HG02852 (cell line): ENCODE data around the gene ASB18.

Source experiments
- ATAC-seq: cut with Tn5 transposase; IDR thresholded peaks from one replicate; pipeline ENCODE4 v1.9.1; 2021; ENCODE audit warnings: mild to moderate bottlenecking, moderate library complexity; ENCODE audit not compliant: unreplicated experiment

ASB18 gene

DNA sequence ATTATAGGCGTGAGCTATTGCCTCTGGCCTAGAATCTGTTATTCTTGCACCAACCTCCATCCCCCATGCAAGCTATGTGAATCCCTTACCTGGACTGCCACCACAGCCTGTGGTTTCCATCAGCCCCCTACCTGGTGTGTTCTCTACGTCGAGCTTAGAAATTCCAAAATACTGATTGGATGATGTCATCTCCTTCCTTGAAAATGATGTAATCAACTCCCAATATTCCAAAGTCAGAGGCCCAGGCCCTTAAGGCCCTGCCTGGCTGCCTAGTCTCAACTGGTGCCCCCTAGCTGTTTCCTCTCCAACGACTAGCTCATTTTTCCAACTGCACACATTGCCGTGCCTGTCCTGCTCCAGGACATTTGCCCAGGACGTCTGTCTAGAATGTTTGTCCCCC lies 54.7 kb downstream of the ASB18 start:
- ATAC-seq, result no peak

DNA sequence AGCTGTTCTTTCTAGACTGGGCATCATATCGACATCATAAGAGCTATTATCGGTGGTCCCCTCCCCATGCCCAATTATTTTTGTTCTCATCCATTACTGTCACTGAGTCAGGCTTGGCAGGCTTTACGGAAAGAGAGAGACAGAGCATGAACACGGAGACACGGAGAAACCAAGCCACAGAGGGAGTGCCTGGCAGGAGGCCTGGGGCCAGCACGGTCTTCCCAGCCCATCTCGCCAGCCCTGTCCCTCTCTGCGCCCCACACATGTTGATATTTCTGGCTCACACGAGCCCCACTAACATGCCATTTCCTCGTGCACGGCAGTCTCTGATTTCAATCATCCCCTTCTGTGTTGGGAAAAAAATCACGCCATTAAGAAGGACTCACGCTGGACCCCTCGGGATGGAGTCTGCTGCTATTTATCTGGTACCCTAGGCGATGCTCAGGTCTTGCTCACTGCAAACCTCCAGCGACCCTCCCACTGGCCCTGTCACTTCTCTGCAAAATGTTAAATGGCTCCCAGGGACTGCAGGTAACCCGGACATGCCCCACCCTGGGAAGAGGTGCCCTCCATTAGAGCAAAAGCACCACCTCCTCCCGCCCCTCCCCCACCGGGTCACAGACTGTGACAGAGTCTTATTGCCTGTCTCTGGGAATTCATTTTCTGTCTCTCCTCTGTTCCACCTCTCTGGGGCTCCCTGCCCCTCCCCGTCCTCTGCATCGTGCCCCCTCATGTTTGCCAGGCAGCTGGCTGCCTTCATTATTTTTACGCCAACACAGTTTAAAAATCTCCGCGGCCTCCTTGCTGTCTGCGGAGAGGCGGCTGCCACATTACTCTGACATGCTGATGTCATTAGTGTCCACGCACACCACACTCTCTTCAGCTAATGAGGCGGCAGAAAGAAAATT lies 55.9 kb downstream of the ASB18 start:
- no peak for ATAC-seq

DNA sequence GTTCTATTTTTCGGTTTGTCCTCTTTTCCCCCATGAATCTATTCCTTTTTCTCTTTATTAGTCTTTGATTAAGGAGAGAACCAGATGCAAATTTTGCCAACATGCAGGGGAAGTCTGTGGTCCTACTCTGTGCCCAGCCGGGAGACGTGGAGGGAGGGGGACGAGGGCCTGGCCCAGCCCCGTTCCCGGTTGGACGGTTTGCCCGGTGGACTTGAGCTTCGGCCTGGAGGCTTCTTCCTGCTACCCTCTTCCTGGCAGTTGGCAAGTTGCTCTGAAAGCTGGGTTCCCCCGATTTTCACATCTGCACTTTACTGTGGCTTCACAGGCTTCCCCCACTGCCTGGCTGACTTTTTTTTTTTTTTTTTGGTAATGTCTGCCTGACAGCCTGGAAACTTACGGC lies 56.7 kb downstream of the ASB18 start:
- ATAC-seq, result no peak

DNA sequence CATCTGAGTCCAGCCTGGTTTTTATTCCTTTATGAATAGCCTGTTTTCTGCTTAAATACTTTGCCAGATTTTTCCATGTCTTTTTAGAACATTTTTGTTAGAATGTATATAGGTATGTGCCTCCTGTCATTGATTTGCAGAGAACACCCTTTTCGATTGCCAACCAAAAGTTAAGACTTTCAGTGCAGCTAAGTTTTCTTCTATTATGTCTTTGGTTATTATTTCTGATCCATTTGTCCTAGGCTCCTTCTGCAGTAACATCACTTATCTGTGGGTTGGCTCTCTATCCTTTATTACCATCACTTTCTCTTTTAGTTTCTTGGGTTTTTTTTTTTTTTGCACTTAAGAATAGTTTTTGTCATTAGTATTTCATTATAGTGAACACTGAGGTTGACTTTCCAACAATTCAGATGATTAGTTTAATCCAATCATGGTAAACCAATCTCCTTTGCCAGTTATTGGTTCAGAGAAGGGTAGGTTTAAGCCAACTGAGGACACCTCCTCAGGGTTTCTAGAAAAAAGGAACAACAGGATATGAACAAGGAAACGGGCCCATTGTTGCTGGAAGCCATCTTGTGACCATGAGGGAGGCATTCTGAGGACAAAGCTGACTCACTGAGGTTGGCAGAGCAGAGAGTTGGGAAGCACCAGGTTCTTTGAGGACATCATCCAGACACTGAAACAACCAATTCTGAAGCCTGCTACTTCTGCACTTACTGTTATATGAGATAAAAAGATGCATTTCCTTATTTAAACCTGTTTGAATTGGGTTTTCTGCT lies 58.1 kb downstream of the ASB18 start:
- ATAC-seq, result no peak

DNA sequence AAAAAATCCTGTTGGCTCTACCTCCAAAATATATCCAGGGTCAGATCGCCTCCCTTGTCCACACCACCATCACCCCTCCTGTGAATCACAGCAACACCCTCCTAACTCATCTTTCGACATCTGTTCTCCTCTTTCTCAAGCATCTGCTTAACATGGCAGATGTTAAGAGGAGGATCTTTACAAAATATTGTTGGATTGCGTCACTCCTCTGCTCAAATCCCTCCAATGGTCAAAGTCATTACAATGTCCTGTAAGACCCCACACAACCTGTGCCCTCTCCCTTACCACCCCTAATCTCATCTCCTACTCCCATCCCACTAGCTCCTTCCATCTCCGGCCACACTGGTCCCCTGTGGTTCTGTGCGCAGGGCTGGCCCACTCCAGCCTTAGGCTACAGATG lies 59.3 kb downstream of the ASB18 start:
- ATAC-seq, result no peak

DNA sequence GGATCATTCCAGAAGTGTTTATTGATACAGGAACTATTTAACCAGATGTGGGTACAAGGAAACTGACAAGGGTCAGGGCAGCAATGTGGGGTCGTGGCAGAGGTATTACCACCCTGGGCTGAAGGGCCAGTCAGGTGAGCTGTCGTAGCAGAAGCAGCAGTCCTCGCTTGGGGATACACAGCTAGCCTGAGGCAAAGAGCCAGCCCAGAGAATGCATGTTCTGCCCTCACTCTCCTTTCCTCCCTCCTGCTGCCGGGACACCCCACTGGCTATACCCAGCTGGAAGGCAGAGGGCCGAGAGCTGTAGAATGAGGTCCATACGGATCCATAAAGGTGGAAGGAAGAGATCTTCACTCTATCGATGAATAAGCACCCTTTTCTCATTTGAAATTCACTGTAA lies 63.8 kb downstream of the ASB18 start:
- ATAC-seq, result no peak

DNA sequence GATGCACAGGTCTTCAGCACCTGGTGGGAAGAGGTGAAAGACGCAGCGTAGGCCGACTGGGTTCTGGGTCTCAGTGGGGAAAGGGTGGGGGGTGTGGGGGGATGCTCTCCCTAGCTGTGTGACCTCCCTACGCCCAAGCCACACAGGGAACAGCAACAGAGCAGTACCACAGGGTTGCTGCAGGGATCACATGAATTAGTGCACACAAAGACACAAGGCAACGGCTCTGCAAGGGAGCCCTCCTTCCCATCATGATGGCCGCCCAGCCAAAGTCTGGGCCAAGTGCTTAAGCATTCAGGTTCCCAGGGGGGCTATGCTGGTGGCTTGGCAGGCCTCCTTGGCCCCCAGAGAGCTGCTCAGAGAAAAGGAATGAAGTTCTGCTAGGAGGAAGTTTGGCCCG lies 67.8 kb downstream of the ASB18 start:
- ATAC-seq, result no peak

DNA sequence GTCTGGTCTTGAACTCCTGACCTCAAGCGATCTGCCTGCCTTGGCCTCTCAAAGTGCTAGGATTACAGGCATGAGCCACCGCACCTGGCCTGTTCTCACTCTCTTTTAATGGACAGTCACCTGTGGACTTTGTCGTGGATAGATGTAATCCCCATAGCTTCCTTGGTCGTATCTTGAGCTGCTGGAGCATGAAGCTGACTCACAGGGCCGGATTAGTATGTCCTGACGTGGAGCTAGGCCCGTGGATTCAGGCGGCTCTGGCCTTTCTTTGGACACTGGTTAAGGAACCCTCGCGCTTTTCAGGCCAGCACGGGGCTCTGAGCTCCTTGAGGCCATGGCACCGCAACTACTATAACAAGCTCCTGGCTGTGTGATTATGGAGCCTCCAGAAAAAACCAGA lies 68.5 kb downstream of the ASB18 start:
- no peak for ATAC-seq

DNA sequence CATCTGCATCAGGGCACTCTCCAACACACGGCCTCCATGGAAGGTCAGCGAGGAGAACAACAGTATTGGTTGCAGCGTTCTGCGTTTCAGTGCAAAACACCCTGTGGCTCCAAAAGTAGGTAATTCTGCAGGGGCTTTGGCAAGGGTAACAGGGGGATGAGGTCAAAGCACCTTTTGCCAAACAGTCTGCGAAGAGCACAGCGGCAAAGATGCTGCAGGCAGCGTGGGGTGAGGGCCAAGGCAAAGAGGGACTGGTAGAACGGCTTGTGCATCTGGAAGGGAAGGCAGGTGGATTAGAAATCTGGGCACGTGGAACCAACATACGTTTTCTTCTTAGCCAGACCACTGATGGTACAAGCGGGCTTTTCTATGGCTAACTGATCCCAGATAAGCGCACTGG lies 69.4 kb downstream of the ASB18 start:
- no peak for ATAC-seq

DNA sequence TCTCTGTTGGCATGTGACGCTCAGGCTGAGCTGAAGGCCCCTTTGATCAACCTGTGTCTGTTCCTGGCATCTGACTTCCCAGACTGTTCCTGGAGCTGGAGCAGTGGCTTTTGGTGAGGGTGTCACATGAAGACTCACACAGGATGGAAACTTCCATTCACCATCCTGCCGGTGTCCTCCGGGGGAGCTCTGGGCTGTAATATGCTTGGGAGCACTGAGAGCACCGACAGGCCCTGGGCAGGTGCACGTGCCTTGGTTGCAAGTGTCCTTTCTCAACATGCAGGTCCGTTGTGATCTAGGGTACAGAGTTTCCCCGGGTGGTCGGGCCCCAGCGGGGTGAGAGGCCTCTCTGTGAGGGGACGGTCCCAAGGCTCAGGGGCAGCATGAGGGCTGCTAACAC lies 71.2 kb downstream of the ASB18 start:
- no peak for ATAC-seq

DNA sequence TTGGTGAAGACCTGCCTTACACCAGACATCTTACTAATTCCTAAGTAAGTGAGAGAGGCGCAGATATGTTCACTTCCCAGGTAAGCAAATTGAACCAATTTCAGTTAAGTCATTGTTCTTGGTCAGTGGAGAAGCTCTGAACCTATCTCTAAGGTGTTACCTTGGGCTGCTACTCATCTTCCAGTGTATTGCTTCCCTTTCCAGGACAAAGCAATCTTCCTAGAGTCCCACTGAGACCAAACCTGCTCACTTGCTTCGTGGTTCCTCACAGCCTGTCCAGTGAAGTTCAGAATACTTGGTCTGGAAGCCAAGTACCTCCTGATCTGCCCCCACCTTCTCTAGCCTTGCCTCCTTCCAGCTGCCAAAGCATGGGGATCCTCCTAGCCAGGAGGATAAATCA lies 73.5 kb downstream of the ASB18 start:
- ATAC-seq, result no peak

DNA sequence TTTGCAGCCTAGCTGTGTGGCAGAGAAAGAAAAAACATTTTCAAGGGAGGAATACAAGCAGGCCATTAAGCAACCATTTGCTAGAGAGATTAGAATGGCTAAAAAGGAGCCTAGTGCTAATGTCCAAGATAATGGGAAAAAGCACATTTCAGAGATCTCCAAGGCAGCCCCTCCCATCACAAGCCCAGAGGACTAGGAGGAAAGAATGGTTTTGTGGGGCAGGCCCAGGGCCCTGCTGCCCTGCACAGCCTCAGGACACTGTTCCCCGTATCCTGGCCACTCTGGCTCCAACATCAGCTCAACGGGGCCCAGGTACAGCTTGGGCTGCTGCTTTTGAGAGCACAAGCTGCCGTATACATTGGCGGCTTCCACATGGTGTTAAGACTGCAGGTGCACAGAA lies 79.5 kb downstream of the ASB18 start:
- ATAC-seq, result no peak

DNA sequence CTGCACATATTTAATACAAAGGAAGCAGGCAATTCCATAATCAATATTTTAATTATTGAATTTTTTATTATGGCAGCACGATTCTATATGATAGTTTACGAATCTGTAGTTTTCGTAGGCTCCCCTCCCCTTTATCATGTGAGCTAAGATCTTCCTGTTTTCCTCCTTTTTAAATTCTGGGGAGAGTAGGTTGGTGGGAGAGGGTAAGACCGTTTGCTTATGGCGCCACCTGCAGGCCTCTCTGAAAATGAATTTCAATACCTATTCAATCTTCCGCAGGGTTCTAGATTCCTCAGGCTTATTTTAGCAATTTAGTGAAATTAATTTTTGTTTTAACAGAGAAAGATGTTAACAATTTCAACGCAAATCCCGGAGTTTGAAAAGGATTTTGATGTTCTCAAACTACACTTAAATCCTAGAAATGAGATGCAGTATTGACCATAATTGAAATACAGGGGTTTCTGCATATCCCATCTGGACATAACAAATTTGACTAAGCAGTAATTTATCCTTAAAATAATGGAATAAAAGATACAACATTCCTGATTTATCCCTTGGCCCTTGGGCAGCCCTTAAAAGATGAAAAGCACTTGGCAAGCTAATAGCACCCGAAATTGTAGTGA lies 83.3 kb downstream of the ASB18 start:
- ATAC-seq, result no peak

DNA sequence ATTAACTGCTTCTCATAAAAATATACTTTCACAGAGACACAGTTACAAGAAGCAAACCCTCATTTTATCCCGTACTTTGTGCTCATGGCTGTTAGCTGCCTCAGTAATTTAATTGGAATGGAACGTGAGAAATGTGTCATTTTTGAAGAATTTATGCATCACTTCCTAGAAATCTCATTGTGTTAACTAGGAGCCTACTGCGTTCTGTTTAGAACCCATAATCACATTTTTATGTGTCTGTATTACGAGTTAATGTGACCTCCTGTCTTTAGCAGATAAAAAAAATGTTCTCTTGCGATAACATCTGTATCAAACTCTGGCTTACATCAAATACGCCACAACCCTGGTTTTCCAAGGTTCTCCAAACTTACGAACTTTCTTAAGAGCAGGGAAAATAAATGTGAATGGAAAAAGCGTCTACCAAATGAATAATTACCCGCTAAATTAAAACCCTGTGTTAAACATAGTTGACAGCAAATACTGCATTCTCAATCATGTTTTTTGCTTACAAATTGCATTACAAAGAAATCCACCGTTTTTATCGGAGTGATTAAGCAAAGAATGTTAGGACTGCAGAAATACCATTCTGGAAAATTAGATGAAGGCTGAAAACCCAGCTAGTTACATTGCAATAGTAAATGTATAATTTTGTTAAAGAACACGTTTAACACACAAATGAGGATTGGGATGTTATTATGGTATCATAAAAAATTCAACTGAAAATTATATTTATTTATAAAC lies 84.0 kb downstream of the ASB18 start:
- no peak for ATAC-seq

DNA sequence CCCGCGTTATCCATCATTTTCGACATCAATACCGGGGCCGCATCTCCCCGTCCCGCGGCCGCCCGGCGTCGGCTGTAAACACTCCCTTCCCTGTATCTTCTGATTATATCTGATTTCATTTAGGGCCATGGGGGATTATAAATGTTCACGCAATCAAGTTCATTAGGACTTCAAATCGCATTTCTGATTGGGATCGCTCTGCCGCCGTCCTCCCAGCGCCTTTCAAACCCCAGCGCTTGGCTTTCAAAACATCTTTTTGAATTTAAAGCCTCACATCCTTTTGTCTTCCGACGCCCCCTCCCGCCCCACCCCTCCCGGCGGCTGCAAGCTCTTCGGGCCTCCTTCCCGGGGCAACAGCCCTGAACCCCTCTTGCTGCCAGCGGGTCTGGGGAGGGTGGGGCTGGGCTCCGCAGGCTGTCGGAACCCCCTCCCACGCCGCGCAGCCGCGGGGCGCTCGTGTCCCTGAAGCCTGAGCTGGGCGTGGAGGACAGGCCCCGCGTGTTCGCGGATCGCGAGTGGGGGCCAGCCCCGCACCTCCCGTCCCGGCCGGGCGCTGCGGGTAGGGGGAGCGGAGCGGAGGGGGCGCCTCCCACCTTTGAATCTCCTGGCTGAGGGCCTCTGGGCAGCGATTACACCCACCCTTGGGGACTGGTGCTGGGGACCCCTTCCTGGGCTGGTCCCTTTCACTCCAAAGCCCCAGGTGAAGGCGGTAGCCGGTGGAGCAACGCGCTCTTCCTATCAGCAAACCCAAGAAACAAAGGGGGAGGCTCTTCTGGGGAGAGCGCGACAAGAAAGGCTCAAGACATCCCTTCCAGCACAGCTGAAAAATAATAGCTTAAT lies 84.8 kb downstream of the ASB18 start:
- ATAC-seq, result no peak

DNA sequence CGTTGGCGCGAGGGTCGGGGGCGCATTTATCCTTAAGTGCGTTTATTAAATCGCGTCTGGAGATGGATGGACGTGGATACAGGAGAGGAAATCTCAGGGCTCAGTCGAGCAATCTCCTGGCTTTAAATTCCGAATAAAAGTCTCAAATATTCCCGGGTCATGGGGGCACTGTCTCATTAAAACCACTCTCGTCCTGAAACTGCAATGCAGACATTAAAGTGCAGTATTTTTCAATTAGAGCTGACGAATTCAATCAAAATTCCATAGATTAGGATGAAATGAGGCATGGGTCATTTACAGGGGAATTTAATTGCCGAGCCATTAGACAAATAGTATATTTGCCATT lies 85.3 kb downstream of the ASB18 start:
- no peak for ATAC-seq

DNA sequence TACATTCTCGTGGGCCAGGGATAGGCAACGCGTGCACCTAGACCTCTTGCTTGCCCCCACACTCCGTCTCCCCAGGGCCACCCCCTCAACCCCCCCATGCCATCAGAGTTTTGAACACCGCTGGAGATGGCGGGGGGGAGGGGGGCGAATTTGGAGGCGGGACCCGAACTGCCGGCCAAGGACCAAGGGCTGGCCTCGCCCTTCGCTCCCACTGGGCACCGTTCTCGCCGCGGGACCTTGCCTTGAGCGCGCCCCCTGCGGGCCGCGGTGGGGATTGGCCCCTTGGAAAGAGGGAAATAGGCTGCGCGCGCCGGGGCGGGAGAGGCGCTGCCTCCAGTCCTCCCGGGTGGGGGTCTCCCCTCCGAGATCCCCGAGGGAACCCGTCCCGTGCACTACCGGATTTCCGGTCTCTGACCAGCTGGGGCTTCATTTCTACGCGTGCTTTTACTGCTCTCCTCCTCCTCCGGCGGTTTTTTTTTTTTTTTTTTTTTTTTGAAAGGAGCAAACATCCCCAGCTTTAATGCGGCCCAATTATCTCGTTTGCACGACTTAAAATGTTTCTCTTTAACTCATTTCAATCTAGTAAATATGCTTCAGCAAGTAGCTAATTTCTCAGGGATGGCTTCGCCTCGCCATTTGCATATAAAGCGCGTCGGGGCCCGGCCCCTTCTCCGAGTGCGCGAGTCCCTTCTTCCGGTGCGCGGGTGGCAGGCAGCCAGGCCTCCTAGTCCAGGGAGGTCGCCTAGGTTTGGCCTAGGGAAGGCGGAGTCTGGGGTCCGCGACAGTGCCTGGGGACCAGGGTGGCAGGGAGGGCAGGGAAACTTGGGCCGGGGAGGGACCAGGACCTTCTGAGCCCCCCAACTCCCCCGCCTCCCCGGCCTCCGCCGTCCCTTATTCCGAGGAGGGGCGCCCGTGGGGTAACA lies 86.0 kb downstream of the ASB18 start:
- ATAC-seq, result no peak

DNA sequence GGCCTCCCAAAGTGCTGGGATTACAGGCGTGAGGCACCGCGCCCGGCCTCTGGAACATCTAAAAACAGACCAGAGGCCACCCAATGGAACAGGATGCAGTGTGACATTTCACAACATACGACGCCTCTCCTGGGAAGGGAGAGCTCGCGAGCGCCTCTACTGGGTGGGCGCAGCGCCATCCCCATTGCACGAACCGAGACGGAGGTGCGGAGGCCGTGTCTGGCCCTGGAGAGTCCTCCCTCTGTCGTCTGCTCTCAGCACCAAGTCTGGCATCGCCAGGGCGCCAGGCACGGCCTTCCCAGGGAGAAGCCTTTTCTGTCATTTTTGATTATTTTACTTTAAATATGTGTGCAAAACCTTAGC lies 86.6 kb downstream of the ASB18 start:
- ATAC-seq, result no peak

DNA sequence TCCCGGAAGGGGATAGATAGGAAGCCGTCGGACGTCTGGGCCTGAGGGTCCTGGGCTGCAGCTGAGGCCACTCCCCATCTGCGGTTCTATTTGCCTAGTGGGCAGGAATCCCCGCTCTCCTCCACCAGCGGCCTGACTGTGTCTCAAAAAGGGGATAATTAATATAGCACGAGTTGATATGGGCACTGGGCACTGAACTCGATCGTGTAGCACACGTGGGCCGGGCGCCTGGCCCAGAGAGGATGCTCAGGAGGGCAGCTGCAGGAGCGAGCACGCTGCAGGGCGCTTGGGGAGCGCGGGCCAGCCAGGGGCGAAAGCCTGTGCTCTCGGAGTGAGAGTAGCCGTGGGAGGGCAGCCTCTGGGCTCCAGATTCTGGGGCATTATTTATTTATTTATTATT lies 87.3 kb downstream of the ASB18 start:
- ATAC-seq, result no peak
